CD14-positive monocyte (primary cell): Measurements from ENCODE around the gene SLC35E1. TPM values are rescaled to one million over a fixed set of nuclear protein-coding genes. Genes with fewer than 3 reads are reported as not detected.
A peak's percentile ranks its signal among the peaks of the same experiment; 100 is the strongest.

Experiments used
- DNase-seq, 3 donors: peaks; one replicate each; pipeline ENCODE4 v3.0.0-alpha.2; 2011 to 2022
- H2AFZ ChIP-seq: 2 replicates; pipeline ENCODE4 v1.6.0; 2012; ENCODE audit warnings: mild to moderate bottlenecking, low read depth, low read length, inconsistent platforms; ENCODE audit not compliant: insufficient read depth, poor library complexity, severe bottlenecking
- H3K27ac ChIP-seq, 2 donors: 1 replicate in 1 of 2; 2 replicates in 1 of 2; pipeline ENCODE4 v1.5.1; 2012 to 2013; ENCODE audit warnings: low read length in 2 of 2, control low read depth in 1 of 2, inconsistent platforms in 1 of 2, low read depth in 1 of 2, mild to moderate bottlenecking in 1 of 2
- H3K27me3 ChIP-seq, 2 donors: one replicate each; pipeline versions ENCODE4 v1.6.0 to v1.6.1; 2011 to 2013; ENCODE audit warnings: low read length in 2 of 2; ENCODE audit not compliant: control insufficient read depth in 2 of 2, insufficient read depth in 2 of 2
- H3K36me3 ChIP-seq, 2 donors: replicated peaks in 1 of 2; 1 replicate in 1 of 2; 2 replicates in 1 of 2; pipeline versions ENCODE4 v1.5.1 to v1.6.1; 2012 to 2013; ENCODE audit warnings: low read length in 2 of 2, control low read depth in 1 of 2, inconsistent platforms in 1 of 2, mild to moderate bottlenecking in 1 of 2; ENCODE audit not compliant: insufficient read depth in 2 of 2, control insufficient read depth in 1 of 2
- H3K4me1 ChIP-seq, 2 donors: 1 replicate in 1 of 2; 2 replicates in 1 of 2; pipeline versions ENCODE4 v1.5.1 to v1.6.1; 2012 to 2013; ENCODE audit warnings: low read length in 2 of 2, control low read depth in 1 of 2, inconsistent platforms in 1 of 2, mild to moderate bottlenecking in 1 of 2, moderate library complexity in 1 of 2; ENCODE audit not compliant: insufficient read depth in 2 of 2, control insufficient read depth in 1 of 2
- H3K4me2 ChIP-seq: replicated peaks from 2 replicates; pipeline ENCODE3; 2012; ENCODE audit warnings: low read length, moderate library complexity, mild to moderate bottlenecking; ENCODE audit not compliant: poor library complexity, severe bottlenecking; ENCODE audit errors: extremely low read depth
- H3K4me3 ChIP-seq, 3 experiments: fragments of 200-600 bp in 1 of 3; sonication (generic) in 1 of 3; replicated peaks in 1 of 3; 1 replicate in 2 of 3; 2 replicates in 1 of 3; pipeline ENCODE4 v1.5.1; 2011 to 2013; ENCODE audit warnings: low read length in 3 of 3, mild to moderate bottlenecking in 3 of 3, control low read depth in 2 of 3, low read depth in 2 of 3, inconsistent platforms in 1 of 3, moderate library complexity in 1 of 3
- H3K79me2 ChIP-seq: 2 replicates; pipeline ENCODE4 v1.6.0; 2012; ENCODE audit warnings: mild to moderate bottlenecking, control low read depth, inconsistent platforms, low read length, moderate library complexity; ENCODE audit not compliant: insufficient read depth
- H3K9ac ChIP-seq: 2 replicates; pipeline ENCODE4 v1.6.0; 2017; ENCODE audit warnings: low read length, mild to moderate bottlenecking; ENCODE audit not compliant: insufficient read depth, poor library complexity, severe bottlenecking
- H3K9me3 ChIP-seq, 2 donors: replicated peaks in 1 of 2; 1 replicate in 1 of 2; 2 replicates in 1 of 2; pipeline versions ENCODE4 v1.5.1 to v1.6.1; 2012 to 2013; ENCODE audit warnings: low read length in 2 of 2, control low read depth in 1 of 2; ENCODE audit not compliant: control insufficient read depth in 1 of 2, insufficient read depth in 1 of 2
- H4K20me1 ChIP-seq: 2 replicates; pipeline ENCODE4 v1.6.0; 2012; ENCODE audit warnings: mild to moderate bottlenecking, low read length, control low read depth, moderate library complexity; ENCODE audit not compliant: insufficient read depth
- H3K27ac Mint-ChIP-seq, 7 donors: one replicate each; pipeline ENCODE4 v1.8.0; 2020; ENCODE audit warnings: mild to moderate bottlenecking in 7 of 7, mixed read lengths in 7 of 7, moderate library complexity in 6 of 7, inconsistent platforms in 2 of 7
- H3K27me3 Mint-ChIP-seq, 3 donors: one replicate each; pipeline ENCODE4 v1.8.0; 2021 to 2022; ENCODE audit warnings: low read depth in 3 of 3, mild to moderate bottlenecking in 3 of 3, mixed read lengths in 3 of 3, moderate library complexity in 3 of 3, inconsistent platforms in 1 of 3
- H3K36me3 Mint-ChIP-seq, 2 donors: one replicate each; pipeline ENCODE4 v1.8.0; 2020; ENCODE audit warnings: mixed read lengths in 2 of 2, inconsistent platforms in 1 of 2, mild to moderate bottlenecking in 1 of 2
- H3K4me1 Mint-ChIP-seq: one replicate; pipeline ENCODE4 v1.8.0; 2020; ENCODE audit warnings: mild to moderate bottlenecking, mixed read lengths
- H3K4me3 Mint-ChIP-seq, 2 donors: one replicate each; pipeline ENCODE4 v1.8.0; 2020; ENCODE audit warnings: mild to moderate bottlenecking in 2 of 2, mixed read lengths in 2 of 2, moderate library complexity in 1 of 2
- H3K9me3 Mint-ChIP-seq, 7 donors: one replicate each; pipeline ENCODE4 v1.8.0; 2020 to 2022; ENCODE audit warnings: mixed read lengths in 7 of 7, mild to moderate bottlenecking in 6 of 7, moderate library complexity in 6 of 7, inconsistent platforms in 2 of 7
- WGBS: methylation state at CpG from one replicate; pipeline ENCODE4 v1.1.5; 2013; ENCODE audit warnings: missing lambda C conversion rate; ENCODE audit not compliant: insufficient coverage; 5-methylcytosine and 5-hydroxymethylcytosine counted together
- intact Hi-C, 2 donors: fragments of 100-400 bp; cut with micrococcal nuclease; formaldehyde crosslinking; loops; one replicate each; pipeline versions ENCODE4 v1.15.0 to v1.15.1; 2023
- polyA plus RNA-seq, 3 donors: library from polyadenylated mRNA; depleted of rRNA in 1 of 3; unstranded in 2 of 3; stranded (reverse) in 1 of 3; fragments of 300-500 nt in 2 of 3; fragments of >200 nt in 1 of 3; fragmentation: Illumina TruSeq in 2 of 3; gene quantifications; 1 replicate in 2 of 3; 2 replicates in 1 of 3; pipeline ENCODE4 v1.2.3, GENCODE V29; 2012 to 2021
- TF ChIP-seq, protein P1 (sequence below): fragments of 200-600 bp; IDR thresholded peaks from one replicate; pipeline ENCODE4 v1.8.0; 2022; ENCODE audit warnings: antibody characterized with exemption, mild to moderate bottlenecking

The SLC35E1 gene
- polyA plus RNA-seq, 3 donors: 12.1 to 28.8 (median 13.5) TPM

DNA sequence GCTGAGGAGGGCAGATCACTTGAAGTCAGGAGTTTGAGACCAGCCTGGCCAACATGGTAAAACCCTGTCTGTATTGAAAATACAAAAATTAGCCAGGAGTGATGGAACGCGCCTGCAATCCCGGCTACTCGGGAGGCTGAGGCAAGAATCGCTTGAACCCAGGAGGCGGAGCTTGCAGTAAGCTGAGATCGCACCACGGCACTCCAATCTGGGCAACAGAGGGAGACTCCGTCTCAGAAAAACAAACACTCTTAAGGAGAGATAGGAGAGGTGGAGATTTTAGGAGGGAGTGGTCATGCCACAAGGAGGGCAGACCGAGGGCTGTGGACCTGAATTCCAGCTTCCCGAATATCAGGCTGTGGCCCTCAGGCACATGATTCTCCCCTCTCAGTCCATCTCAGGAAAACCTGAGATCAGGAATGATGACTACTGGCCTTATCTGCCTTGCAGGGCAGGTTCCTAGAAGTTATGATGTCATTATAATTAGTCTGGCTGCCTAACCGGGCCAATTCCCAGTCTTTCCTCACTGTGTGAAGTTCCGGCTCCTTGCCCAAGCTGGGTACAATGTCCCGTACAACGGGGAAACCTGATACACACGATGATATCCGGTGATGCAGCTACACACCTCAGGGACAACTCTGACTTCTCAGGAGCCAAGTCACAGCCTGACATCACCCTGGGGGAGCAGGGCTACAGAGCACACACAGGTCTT, 2.5 kb downstream of the SLC35E1 start:
- no peak overlapping the region for H2AFZ ChIP-seq
- H3K27ac ChIP-seq: peak overlapping the region in 1 of 2 donors; percentile 31
- Mint-ChIP-seq H3K4me1 (peaks cover 32% of the 10 kb centered on the region), H3K4me3 (no peak overlapping the region), H3K27ac (peak overlapping the region in 5 of 7 donors; percentile 16 to 70 (median 53)), H3K9me3 (peaks cover 0 to 3% (median 0%) of the 10 kb centered on the region in 7 donors), H3K36me3 (peaks cover 50 to 68% of the 10 kb centered on the region in 2 donors), H3K27me3 (peaks cover 0 to 2% (median 0%) of the 10 kb centered on the region in 3 donors)
- no peak for DNase-seq
- H4K20me1 ChIP-seq: peaks cover 29% of the 10 kb centered on the region
- no peak overlapping the region for H3K4me2 ChIP-seq
- peaks cover 46% of the 10 kb centered on the region for H3K79me2 ChIP-seq
- no peak overlapping the region for H3K9ac ChIP-seq
- WGBS: 96% methylated on average over 13 of the region's 17 CpGs
- intact Hi-C loops: loop anchor here (2.0 to 5.0 kb wide), 4 partner anchors 27 to 58 kb away; partner anchors contain the start of genes CHERP (in 1 of the 2) and MED26 (in 1 of the 2)
- no peaks in the 10 kb centered on the region for H3K27me3 ChIP-seq
- TF ChIP-seq, protein P1, sequence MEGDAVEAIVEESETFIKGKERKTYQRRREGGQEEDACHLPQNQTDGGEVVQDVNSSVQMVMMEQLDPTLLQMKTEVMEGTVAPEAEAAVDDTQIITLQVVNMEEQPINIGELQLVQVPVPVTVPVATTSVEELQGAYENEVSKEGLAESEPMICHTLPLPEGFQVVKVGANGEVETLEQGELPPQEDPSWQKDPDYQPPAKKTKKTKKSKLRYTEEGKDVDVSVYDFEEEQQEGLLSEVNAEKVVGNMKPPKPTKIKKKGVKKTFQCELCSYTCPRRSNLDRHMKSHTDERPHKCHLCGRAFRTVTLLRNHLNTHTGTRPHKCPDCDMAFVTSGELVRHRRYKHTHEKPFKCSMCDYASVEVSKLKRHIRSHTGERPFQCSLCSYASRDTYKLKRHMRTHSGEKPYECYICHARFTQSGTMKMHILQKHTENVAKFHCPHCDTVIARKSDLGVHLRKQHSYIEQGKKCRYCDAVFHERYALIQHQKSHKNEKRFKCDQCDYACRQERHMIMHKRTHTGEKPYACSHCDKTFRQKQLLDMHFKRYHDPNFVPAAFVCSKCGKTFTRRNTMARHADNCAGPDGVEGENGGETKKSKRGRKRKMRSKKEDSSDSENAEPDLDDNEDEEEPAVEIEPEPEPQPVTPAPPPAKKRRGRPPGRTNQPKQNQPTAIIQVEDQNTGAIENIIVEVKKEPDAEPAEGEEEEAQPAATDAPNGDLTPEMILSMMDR: no peak
- H3K36me3 ChIP-seq: peaks cover 32 to 65% of the 10 kb centered on the region in 2 donors
- H3K9me3 ChIP-seq: no peaks in the 10 kb centered on the region
- no peak overlapping the region for H3K4me3 ChIP-seq
- H3K4me1 ChIP-seq: peaks cover 30 to 38% of the 10 kb centered on the region in 2 donors

DNA sequence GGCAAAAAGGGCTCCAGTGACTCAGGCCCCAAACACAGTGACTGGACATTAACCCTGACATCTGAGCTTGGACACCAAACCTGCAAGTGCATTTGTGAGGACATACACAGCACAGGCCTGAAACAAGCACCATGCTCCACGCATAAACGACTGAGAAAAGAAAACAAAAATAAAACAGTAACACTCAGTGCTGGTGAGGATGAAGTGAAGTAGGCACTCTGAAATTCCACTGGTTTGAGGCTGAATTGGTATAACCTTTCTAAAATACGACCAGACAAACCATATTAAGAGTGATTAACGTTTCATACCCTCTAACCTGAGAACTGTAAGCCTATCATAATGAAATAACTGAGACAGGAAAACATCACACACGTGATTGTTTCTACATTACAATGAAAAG, 5.5 kb downstream of the SLC35E1 start:
- H3K27me3 Mint-ChIP-seq: peaks cover 0 to 2% (median 0%) of the 10 kb centered on the region in 3 donors
- H3K36me3 ChIP-seq: peaks cover 55 to 84% of the 10 kb centered on the region in 2 donors
- no peak overlapping the region for H3K4me2 ChIP-seq
- H3K9ac ChIP-seq: no peak overlapping the region
- H2AFZ ChIP-seq: no peak overlapping the region
- peaks cover 19% of the 10 kb centered on the region for H3K79me2 ChIP-seq
- no peak overlapping the region for H3K4me3 ChIP-seq
- peaks cover 69 to 89% of the 10 kb centered on the region in 2 donors for H3K36me3 Mint-ChIP-seq
- peaks cover 12 to 15% of the 10 kb centered on the region in 2 donors for H3K4me1 ChIP-seq
- no peak overlapping the region for H3K4me3 Mint-ChIP-seq
- no CpG with 5 or more reads among the region's 5 CpGs for WGBS
- TF ChIP-seq, protein P1: no peak
- no peak overlapping the region for H3K27ac Mint-ChIP-seq
- H4K20me1 ChIP-seq: peaks cover 8% of the 10 kb centered on the region
- peaks cover 12% of the 10 kb centered on the region for H3K4me1 Mint-ChIP-seq
- no peak overlapping the region for H3K27ac ChIP-seq
- H3K9me3 Mint-ChIP-seq: peaks cover 0 to 3% (median 0%) of the 10 kb centered on the region in 7 donors
- H3K27me3 ChIP-seq: no peaks in the 10 kb centered on the region
- intact Hi-C loops: no loop called here
- H3K9me3 ChIP-seq: no peaks in the 10 kb centered on the region
- DNase-seq: no peak
